ENCODE measurements around the gene ITLN2. TPM values are rescaled to one million over a fixed set of nuclear protein-coding genes. Genes with fewer than 3 reads are reported as not detected.
"Not testable (repeated sequence)": the region's sequence is repeated elsewhere in the genome, so short reads cannot be mapped to it uniquely, and the experiment has no call there.

ITLN2 gene
- total and polyA plus RNA-seq, 2 experiments from 2014 or later: not detected

DNA sequence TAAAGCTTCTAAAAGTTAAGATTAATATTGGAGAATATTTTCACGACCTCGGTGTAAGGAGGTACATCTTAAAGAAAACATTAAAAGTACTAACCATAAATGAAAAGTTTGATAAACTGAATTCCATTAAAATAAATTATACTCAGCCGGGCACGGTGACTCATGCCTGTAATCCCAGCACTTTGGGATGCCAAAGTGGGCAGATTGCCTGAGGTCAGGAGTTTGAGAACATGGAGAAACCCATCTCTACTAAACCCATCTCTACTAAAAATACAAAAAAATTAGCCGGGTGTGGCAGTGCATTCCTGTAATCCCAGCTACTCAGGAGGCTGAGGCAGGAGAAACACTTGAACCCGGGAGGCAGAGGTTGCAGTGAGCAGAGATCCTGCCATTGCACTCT, 8.7 kb downstream of the ITLN2 start:
- H3K4me2 ChIP-seq (ENCODE audit: unreplicated experiment); H3K4me3 ChIP-seq; H3K4me1 ChIP-seq (ENCODE audit: insufficient read depth); H3K27ac ChIP-seq; DNase-seq; in situ Hi-C loops (cut with MboI); H3K79me2 ChIP-seq (ENCODE audit: insufficient read depth); H3F3A ChIP-seq (ENCODE audit: insufficient read depth); H3K9me2 ChIP-seq (ENCODE audit: insufficient read depth); H4K20me1 ChIP-seq (ENCODE audit: insufficient read depth); H3K36me3 ChIP-seq (ENCODE audit: low read depth); H2AFZ ChIP-seq; H3K9ac ChIP-seq; H3K9me3 ChIP-seq (ENCODE audit: low read depth): not testable (repeated sequence)
- H3K27me3 ChIP-seq (replicated peaks; ENCODE audit: insufficient read depth): peaks cover 10% of the 10 kb centered on the region; the same call in 1 of the 2 replicates
- 48 to 52% methylated on average over 6 of the region's 6 CpGs for WGBS, 2 experiments (ENCODE audit: low coverage in 1 of 2, low lambda C conversion rate in 2 of 2, missing lambda C conversion rate in 2 of 2)

DNA sequence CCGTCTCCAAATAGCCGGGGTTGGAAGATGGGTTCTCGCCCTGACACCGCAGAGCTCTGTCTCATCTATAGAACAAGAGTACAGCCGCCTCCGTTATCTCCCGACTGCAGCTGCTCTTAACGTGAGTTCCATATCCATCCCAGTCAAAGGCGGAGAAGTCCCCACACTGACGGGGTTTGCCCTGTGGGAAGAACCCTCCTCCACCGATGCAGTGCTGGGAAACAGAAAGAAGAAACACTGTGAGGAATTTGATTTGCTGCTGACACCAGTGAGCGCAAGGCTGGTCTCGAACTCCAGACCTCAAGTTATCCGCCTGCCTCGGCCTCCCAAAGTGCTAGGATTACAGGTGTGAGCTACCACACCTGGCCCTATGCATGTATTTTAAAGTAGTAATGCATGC, 9.5 kb downstream of the ITLN2 start:
- Histone ChIP-seq H3K36me3 (ENCODE audit: low read depth) (no peaks in the 10 kb centered on the region), H3K27ac (no peak overlapping the region), H3K4me2 (ENCODE audit: unreplicated experiment) (no peak overlapping the region), H3K9me2 (ENCODE audit: insufficient read depth) (no peaks in the 10 kb centered on the region), H2AFZ (no peak overlapping the region), H3F3A (ENCODE audit: insufficient read depth) (no peaks in the 10 kb centered on the region), H3K4me1 (ENCODE audit: insufficient read depth) (no peaks in the 10 kb centered on the region), H3K9me3 (ENCODE audit: low read depth) (no peaks in the 10 kb centered on the region), H3K27me3 (replicated peaks; ENCODE audit: insufficient read depth) (peaks cover 10% of the 10 kb centered on the region; the same call in 1 of the 2 replicates), H3K9ac (no peak overlapping the region), H3K4me3 (no peak overlapping the region), H3K79me2 (ENCODE audit: insufficient read depth) (no peaks in the 10 kb centered on the region), H4K20me1 (ENCODE audit: insufficient read depth) (no peaks in the 10 kb centered on the region)
- DNase-seq: no peak
- WGBS, 2 experiments (ENCODE audit: low coverage in 1 of 2, low lambda C conversion rate in 2 of 2, missing lambda C conversion rate in 2 of 2): 55 to 57% methylated on average over 15 of the region's 15 CpGs
- no peak for TF ChIP-seq EZH2 (IDR thresholded peaks at IDR 0.05; ENCODE audit: insufficient read depth, poor library complexity, severe bottlenecking)
- TF ChIP-seq EZH2phosphoT487 (IDR thresholded peaks at IDR 0.05; ENCODE audit: insufficient read depth, low read depth): no peak
- in situ Hi-C loops (cut with MboI): no loop called here

- 50 to 54% methylated on average over 3 of the region's 3 CpGs for WGBS, 2 experiments (ENCODE audit: low coverage in 1 of 2, low lambda C conversion rate in 2 of 2, missing lambda C conversion rate in 2 of 2)
- Histone ChIP-seq H3K27me3 (replicated peaks; ENCODE audit: insufficient read depth) (peaks cover 10% of the 10 kb centered on the region; the same call in 1 of the 2 replicates), H3K9me3 (ENCODE audit: low read depth) (no peaks in the 10 kb centered on the region), H3K79me2 (ENCODE audit: insufficient read depth) (no peaks in the 10 kb centered on the region), H3K4me1 (ENCODE audit: insufficient read depth) (no peaks in the 10 kb centered on the region), H3F3A (ENCODE audit: insufficient read depth) (no peaks in the 10 kb centered on the region), H3K9me2 (ENCODE audit: insufficient read depth) (no peaks in the 10 kb centered on the region), H3K27ac (no peak overlapping the region), H3K4me3 (no peak overlapping the region), H3K36me3 (ENCODE audit: low read depth) (no peaks in the 10 kb centered on the region), H4K20me1 (ENCODE audit: insufficient read depth) (no peaks in the 10 kb centered on the region), H3K9ac (no peak overlapping the region), H3K4me2 (ENCODE audit: unreplicated experiment) (no peak overlapping the region), H2AFZ (no peak overlapping the region)
- in situ Hi-C loops (cut with MboI): no loop called here
- TF ChIP-seq EZH2phosphoT487 (IDR thresholded peaks at IDR 0.05; ENCODE audit: insufficient read depth, low read depth): no peak
- no peak for TF ChIP-seq EZH2 (IDR thresholded peaks at IDR 0.05; ENCODE audit: insufficient read depth, poor library complexity, severe bottlenecking)
- DNase-seq: no peak
These were observed 11.7 kb downstream of the ITLN2 start for GRCh38 chr1:160942926-160943325.

DNA sequence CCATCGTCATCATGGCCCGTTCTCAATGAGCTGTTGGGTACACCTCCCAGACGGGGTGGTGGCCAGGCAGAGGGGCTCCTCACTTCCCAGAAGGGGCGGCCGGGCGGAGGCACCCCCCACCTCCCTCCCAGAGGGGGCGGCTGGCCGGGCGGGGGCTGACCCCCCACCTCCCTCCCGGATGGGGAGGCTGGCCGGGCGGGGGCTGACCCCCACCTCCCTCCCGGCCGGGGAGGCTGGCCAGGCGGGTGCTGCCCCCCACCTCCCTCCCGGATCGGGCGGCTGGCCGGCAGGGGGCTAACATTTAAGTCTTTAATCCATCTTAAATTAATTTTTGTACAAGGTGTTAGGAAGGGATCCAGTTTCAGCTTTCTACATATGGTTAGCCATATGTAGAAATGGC, 17.9 kb downstream of the ITLN2 start:
- in situ Hi-C loops (cut with MboI); H3K27ac ChIP-seq; DNase-seq; H3F3A ChIP-seq (ENCODE audit: insufficient read depth); H3K9me2 ChIP-seq (ENCODE audit: insufficient read depth); H3K4me2 ChIP-seq (ENCODE audit: unreplicated experiment); H3K27me3 ChIP-seq (replicated peaks; ENCODE audit: insufficient read depth); H3K79me2 ChIP-seq (ENCODE audit: insufficient read depth); H3K36me3 ChIP-seq (ENCODE audit: low read depth); H4K20me1 ChIP-seq (ENCODE audit: insufficient read depth); H3K9ac ChIP-seq; H2AFZ ChIP-seq; H3K4me3 ChIP-seq; H3K4me1 ChIP-seq (ENCODE audit: insufficient read depth); H3K9me3 ChIP-seq (ENCODE audit: low read depth): not testable (repeated sequence)
- WGBS, 2 experiments (ENCODE audit: low coverage in 1 of 2, low lambda C conversion rate in 2 of 2, missing lambda C conversion rate in 2 of 2): 56 to 76% methylated on average over 4 to 19 of the region's 19 CpGs

- no peak overlapping the region for H3K4me2 ChIP-seq (ENCODE audit: unreplicated experiment)
- no peaks in the 10 kb centered on the region for H3F3A ChIP-seq (ENCODE audit: insufficient read depth)
- H3K4me3 ChIP-seq: no peak overlapping the region
- no peak for TF ChIP-seq EZH2 (IDR thresholded peaks at IDR 0.05; ENCODE audit: insufficient read depth, poor library complexity, severe bottlenecking)
- no peak for TF ChIP-seq EZH2phosphoT487 (IDR thresholded peaks at IDR 0.05; ENCODE audit: insufficient read depth, low read depth)
- DNase-seq: no peak
- H3K27ac ChIP-seq: no peak overlapping the region
- H3K27me3 ChIP-seq (replicated peaks; ENCODE audit: insufficient read depth): no peaks in the 10 kb centered on the region
- no peaks in the 10 kb centered on the region for H3K79me2 ChIP-seq (ENCODE audit: insufficient read depth)
- H3K36me3 ChIP-seq (ENCODE audit: low read depth): no peaks in the 10 kb centered on the region
- in situ Hi-C loops (cut with MboI): no loop called here
- H2AFZ ChIP-seq: no peak overlapping the region
- 38 to 40% methylated on average over 12 of the region's 12 CpGs for WGBS, 2 experiments (ENCODE audit: low coverage in 1 of 2, low lambda C conversion rate in 2 of 2, missing lambda C conversion rate in 2 of 2)
- H3K9me3 ChIP-seq (ENCODE audit: low read depth): no peaks in the 10 kb centered on the region
- H3K4me1 ChIP-seq (ENCODE audit: insufficient read depth): no peaks in the 10 kb centered on the region
- no peaks in the 10 kb centered on the region for H4K20me1 ChIP-seq (ENCODE audit: insufficient read depth)
- no peaks in the 10 kb centered on the region for H3K9me2 ChIP-seq (ENCODE audit: insufficient read depth)
- no peak overlapping the region for H3K9ac ChIP-seq
These were observed 18.9 kb downstream of the ITLN2 start for GRCh38 chr1:160935527-160936258.

- H3K9me2 ChIP-seq (ENCODE audit: insufficient read depth); H3K4me3 ChIP-seq; H3K4me1 ChIP-seq (ENCODE audit: insufficient read depth); H4K20me1 ChIP-seq (ENCODE audit: insufficient read depth); H3K36me3 ChIP-seq (ENCODE audit: low read depth); H3K27ac ChIP-seq; H3K9me3 ChIP-seq (ENCODE audit: low read depth); H3K4me2 ChIP-seq (ENCODE audit: unreplicated experiment); DNase-seq; in situ Hi-C loops (cut with MboI); H3F3A ChIP-seq (ENCODE audit: insufficient read depth); H3K79me2 ChIP-seq (ENCODE audit: insufficient read depth); H2AFZ ChIP-seq; H3K9ac ChIP-seq; H3K27me3 ChIP-seq (replicated peaks; ENCODE audit: insufficient read depth): not testable (repeated sequence)
- 78 to 86% methylated on average over 1 to 20 of the region's 31 CpGs for WGBS, 2 experiments (ENCODE audit: low coverage in 1 of 2, low lambda C conversion rate in 2 of 2, missing lambda C conversion rate in 2 of 2)
These were observed 21.3 kb downstream of the ITLN2 start for GRCh38 chr1:160933305-160933704.
